T-helper 22 cell (primary cell): ENCODE data around the gene FBXO8.
A peak's percentile ranks its signal among the peaks of the same experiment; 100 is the strongest.
"Not testable (repeated sequence)": the region's sequence is repeated elsewhere in the genome, so short reads cannot be mapped to it uniquely, and the experiment has no call there.

Experiments used
- DNase-seq: peaks from one replicate; pipeline ENCODE4 v3.0.0-alpha.2; 2020; ENCODE audit warnings: low read depth

FBXO8 gene, protein sequence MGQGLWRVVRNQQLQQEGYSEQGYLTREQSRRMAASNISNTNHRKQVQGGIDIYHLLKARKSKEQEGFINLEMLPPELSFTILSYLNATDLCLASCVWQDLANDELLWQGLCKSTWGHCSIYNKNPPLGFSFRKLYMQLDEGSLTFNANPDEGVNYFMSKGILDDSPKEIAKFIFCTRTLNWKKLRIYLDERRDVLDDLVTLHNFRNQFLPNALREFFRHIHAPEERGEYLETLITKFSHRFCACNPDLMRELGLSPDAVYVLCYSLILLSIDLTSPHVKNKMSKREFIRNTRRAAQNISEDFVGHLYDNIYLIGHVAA

DNA sequence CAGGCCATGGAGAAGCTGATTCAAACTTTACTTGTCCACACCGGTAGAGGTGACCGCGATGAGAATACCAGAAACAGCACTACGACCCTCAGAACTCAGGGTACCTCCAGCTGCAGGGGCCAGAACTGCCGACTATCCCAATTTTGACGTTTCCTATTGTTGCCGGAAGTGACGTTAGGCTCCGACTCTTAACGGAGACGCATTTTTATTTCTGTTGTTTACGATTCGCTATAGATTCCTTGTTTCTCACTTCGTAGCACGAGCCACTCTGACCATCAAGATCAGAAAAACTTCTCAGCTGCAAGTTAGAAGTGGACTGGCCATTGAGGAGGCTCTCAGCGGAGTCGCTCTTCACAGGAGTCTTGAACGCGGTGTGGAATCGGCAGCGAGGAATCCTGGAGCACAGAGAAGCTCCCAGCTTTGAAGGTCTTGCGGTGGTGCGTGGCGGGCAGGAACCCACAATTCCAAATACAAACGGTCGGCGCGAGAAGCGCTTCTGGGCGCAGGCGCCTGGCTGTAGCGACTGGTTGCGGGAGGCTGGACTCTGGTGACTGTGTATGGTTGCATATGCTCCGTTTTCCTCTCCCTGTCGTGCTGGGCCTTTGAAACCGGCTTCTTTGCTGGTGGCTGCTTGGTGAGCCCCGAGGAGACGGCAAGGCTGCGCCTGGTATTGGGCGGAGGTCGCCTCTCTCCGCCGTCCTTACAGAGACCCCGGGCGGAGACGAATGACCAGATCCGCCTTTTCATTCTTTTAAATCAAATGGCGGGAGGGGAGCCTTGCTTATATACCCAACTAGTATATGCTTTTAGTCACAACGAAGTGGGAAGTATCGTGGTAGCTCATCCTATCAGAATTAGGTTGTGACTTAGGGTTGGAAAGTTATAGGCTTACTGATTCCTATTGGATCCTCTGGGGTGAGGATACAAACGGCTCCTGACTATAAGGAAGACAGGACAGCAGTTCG, at the start of gene FBXO8, which contains the start of gene CEP44:
TSS of gene FBXO8 (minus strand) at position 161 of the 965 bp plus-strand sequence. CDS start 20,575 bp downstream, outside the sequence.
TSS of gene CEP44 (plus strand) at position 405 of the 965 bp plus-strand sequence. CDS start 15,211 bp downstream, outside the sequence.
- peak; percentile 49 for DNase-seq

- no peak for DNase-seq
These were observed 49.5 kb upstream of the FBXO8 start for GRCh38 chr4:174332741-174333493.

GRCh38 chr4:174324725-174325124, 41.3 kb upstream of the FBXO8 start:
- no peak for DNase-seq

DNA sequence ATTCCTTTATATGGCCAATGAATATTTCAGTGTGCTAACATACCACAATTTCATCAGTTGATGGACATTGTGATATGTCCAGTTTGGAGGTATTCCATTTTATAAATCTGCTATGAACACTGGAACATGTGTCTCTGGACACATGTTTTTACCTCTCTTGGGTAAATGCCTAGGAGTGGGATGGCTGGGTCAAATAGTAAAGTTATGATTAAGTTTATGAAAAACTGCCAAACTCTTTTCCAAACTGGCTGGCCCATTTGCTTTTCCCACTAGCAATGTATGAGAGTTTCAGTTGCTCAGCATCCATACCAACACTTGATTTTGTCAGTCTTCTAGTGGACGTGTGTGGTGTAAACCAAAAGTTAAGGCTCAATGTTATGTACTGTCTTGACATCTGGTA, 40.8 kb upstream of the FBXO8 start:
- DNase-seq: no peak

GRCh38 chr4:174320494-174321199, 37.2 kb upstream of the FBXO8 start:
- no peak for DNase-seq

DNA sequence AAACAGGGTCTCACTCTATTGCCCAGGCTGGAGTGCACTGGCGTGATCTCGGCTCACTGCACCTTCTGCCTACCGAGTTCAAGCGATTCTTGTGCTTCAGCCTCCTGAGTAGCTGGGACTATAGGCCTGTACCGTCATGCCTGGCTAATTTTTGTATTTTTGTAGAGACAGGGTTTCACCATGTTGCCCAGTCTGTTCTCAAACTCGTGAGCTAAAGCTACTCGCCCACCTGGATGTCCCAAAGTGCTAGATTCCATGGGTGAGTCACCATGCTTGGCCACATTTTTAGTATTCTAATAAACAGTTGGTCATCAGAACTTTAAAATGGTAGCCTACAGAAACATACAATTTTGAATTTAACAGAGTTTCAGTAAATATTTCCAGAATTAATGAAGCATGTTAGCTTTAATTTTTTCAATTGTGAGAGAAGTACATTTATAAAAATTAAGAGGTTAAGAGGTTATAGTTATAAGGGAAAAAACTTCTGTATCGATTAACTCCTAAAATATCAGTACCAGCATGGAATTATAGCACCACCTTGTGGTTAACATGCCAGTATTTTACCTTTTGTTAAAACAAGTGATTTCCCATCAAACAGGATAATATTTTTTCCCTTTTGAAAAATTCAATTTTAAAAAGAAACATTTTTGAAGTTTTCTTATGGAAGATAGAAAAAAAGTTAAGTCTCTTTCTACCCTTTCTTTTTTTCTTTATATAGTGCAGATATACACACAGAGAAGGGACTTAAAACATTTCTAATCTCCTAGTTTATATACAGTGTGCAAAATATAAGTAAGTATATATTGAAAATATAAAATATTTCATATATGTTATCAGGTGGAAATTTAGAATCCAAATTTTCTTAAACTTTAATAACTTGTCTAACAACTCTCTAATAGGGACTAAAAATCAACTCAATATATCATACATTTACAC, 35.6 kb upstream of the FBXO8 start:
- no peak for DNase-seq

DNA sequence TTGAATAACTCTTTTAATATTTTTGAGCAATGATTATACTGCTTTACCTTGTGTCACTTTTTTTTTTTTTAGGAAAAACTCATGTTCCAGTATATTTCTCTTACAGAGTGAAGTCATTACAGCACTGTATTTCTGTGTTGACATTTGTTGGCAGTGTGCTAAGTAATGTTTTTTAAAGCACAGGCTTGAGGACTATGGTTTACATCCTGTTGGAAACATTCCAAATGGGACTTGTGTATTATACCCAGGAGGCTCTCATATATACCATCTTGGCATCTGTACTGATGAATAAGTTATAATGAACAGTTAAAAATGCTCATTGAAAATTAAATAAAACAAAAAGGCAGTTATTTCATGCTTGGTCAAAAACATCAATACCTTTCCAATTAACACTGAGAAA, 34.1 kb upstream of the FBXO8 start:
- DNase-seq: no peak

- DNase-seq: no peak
These were observed 33.5 kb upstream of the FBXO8 start for GRCh38 chr4:174316954-174317353.

DNA sequence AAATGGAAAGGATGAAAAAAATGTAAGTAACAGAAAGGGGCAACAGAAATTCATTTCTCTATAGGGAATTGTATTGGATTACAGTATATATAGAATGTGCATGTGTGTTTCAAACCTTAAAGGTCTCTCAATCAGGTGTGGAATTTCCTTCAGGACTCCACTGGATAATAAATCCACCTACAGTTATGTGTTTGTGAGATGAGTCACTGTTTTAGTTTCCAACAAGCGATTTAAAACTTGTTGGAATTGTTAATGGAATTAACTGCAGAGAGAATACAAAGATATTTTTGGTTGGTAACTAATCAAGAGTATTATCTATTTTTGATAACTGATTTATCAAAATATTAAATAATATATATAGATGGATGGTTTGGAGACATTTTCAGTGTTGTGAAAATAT, 33.1 kb upstream of the FBXO8 start:
- DNase-seq: no peak

- DNase-seq: no peak
These were observed 31.3 kb upstream of the FBXO8 start for GRCh38 chr4:174314770-174315169.

- no peak for DNase-seq
These were observed 30.8 kb upstream of the FBXO8 start for GRCh38 chr4:174314274-174314673.

DNA sequence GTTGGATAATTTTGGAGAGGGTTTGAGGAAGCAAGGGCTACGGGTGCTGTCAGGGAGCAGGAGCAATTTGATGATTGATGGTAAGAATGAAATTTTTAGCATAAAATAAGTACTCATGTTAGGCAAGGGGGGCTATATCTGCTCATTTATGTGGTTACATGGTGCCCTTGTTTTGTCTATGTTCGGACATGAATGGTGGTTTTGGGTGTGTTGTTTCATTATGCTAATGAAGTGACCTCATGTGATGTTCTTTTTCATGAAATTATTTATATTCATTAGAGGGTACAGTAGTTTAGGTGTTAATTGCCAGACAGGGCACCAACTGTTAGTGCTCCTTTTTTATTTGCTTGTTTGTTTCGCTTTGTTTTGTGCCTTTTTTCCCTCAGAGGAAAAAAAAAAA, 29.5 kb upstream of the FBXO8 start:
- DNase-seq: no peak

GRCh38 chr4:174307694-174308093, 24.2 kb upstream of the FBXO8 start:
- DNase-seq: no peak

DNA sequence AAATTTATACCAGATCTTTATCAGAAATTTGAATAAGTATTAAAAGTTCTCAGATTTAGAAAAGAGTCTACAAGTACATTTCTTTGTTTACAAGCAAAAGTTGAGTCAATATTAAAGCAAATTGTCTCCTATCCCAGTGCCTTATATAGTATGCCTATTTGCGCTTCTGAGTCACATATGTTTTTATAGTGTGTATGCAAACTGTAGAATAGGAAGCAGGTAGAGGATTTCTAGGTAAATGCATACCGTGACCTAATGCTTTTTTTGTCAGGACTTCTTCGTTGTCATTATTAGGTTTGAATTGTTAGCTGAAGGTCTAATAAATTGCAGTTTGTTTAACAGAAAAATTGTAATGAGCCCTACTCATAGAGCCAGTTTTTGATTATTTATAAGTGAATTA, 22.5 kb upstream of the FBXO8 start:
- DNase-seq: no peak

DNA sequence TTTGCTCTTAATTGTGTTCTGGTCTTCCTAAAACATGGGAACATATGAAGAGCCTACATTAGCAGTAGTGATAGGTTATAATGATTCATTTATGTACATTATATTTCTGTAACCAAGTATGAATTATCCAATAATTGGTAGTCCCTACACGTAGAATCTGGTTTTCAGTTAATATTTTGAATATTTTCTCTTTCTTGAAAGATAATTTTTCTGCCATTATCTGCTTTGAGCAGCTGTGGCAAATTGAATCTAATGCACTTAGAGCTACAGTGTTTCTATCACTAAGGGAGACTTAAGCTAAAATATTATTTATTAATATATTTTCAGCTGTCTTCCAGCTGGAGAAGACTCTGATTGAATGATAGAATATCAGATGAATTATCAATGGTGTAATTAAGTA, 21.2 kb upstream of the FBXO8 start:
- DNase-seq: no peak

GRCh38 chr4:174303687-174304086, 20.2 kb upstream of the FBXO8 start:
- no peak for DNase-seq

DNA sequence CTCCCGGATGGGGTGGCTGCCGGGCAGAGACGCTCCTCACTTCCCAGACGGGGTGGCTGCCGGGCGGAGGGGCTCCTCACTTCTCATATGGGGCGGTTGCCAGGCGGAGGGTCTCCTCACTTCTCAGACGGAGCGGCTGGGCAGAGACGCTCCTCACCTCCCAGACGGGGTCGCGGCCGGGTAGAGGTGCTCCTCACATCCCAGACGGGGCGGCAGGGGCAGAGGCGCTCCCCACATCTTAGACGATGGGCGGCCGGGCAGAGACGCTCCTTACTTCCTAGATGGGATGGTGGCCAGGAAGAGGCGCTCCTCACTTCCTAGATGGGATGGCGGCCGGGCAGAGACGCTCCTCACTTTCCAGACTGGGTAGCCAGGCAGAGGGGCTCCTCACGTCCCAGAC, 11.7 kb upstream of the FBXO8 start:
- not testable (repeated sequence) for DNase-seq

- DNase-seq: not testable (repeated sequence)
These were observed 11.2 kb upstream of the FBXO8 start for GRCh38 chr4:174294641-174295040.

GRCh38 chr4:174292473-174292872, 9.0 kb upstream of the FBXO8 start:
- DNase-seq: no peak

GRCh38 chr4:174286870-174287269, 3.4 kb upstream of the FBXO8 start:
- DNase-seq: no peak
